Neural cell (in vitro differentiated cells): ENCODE results near the gene ITPK1. TPM values are rescaled to one million over a fixed set of nuclear protein-coding genes. Genes with fewer than 3 reads are reported as not detected.
"Not testable (repeated sequence)": the region's sequence is repeated elsewhere in the genome, so short reads cannot be mapped to it uniquely, and the experiment has no call there.

ENCODE experiments used
- H2AFZ ChIP-seq: fragments of 200-600, 300-800 bp; sonication (generic), shearing (Covaris generic); 2 replicates; pipeline ENCODE4 v1.6.0; 2014; ENCODE audit warnings: low read depth, mild to moderate bottlenecking, antibody characterized with exemption, low read length, moderate library complexity
- H3F3A ChIP-seq: fragments of 200-600 bp; shearing (Covaris generic); 2 replicates; pipeline ENCODE4 v1.6.1; 2016; ENCODE audit warnings: mild to moderate bottlenecking, moderate library complexity, mixed read lengths, antibody characterized with exemption, low read length; ENCODE audit not compliant: insufficient read depth, poor library complexity, severe bottlenecking
- H3K27ac ChIP-seq: fragments of 200-600, 300-800 bp; sonication (generic), shearing (Covaris generic); 2 replicates; pipeline ENCODE4 v1.5.1; 2014; ENCODE audit warnings: mild to moderate bottlenecking, low read length, moderate library complexity
- H3K27me3 ChIP-seq: fragments of 300-800, 200-600 bp; sonication (generic), shearing (Covaris generic); 2 replicates; pipeline ENCODE4 v1.6.0; 2014; ENCODE audit warnings: mild to moderate bottlenecking, low read depth, low read length, moderate library complexity; ENCODE audit not compliant: insufficient read depth
- H3K36me3 ChIP-seq: fragments of 300-800, 200-600 bp; sonication (generic), shearing (Covaris generic); 2 replicates; pipeline ENCODE4 v1.5.1; 2014; ENCODE audit warnings: mild to moderate bottlenecking, antibody characterized with exemption, low read length, moderate library complexity; ENCODE audit not compliant: insufficient read depth
- H3K4me2 ChIP-seq: fragments of 300-800, 200-600 bp; sonication (generic), shearing (Covaris generic); 2 replicates; pipeline ENCODE4 v1.6.0; 2014; ENCODE audit warnings: mild to moderate bottlenecking, low read length
- H3K4me3 ChIP-seq: fragments of 300-800, 200-600 bp; sonication (generic), shearing (Covaris generic); 2 replicates; pipeline ENCODE4 v1.5.1; 2014; ENCODE audit warnings: mild to moderate bottlenecking, low read length, moderate library complexity
- H3K79me2 ChIP-seq: fragments of 200-600 bp; shearing (Covaris generic); replicated peaks from 2 replicates; pipeline ENCODE4 v1.6.0; 2014; ENCODE audit warnings: mild to moderate bottlenecking, low read length, moderate library complexity; ENCODE audit not compliant: insufficient read depth
- H3K9ac ChIP-seq: fragments of 300-800, 200-600 bp; sonication (generic), shearing (Covaris generic); 2 replicates; pipeline ENCODE4 v1.6.1; 2016; ENCODE audit warnings: mild to moderate bottlenecking, low read length, mixed read lengths
- H3K9me2 ChIP-seq: fragments of 200-600 bp; shearing (Covaris generic); 2 replicates; pipeline ENCODE4 v1.6.1; 2016; ENCODE audit warnings: mild to moderate bottlenecking, low read length, mixed read lengths; ENCODE audit not compliant: insufficient read depth
- H3K9me3 ChIP-seq: fragments of 200-600, 300-800 bp; sonication (generic), shearing (Covaris generic); 2 replicates; pipeline ENCODE4 v1.6.1; 2016; ENCODE audit warnings: mild to moderate bottlenecking, mixed run types, low read length, moderate library complexity, mixed read lengths
- H4K20me1 ChIP-seq: fragments of 200-600 bp; shearing (Covaris generic); 2 replicates; pipeline ENCODE4 v1.6.1; 2016; ENCODE audit warnings: mild to moderate bottlenecking, mixed run types; ENCODE audit not compliant: insufficient read depth
- EP300 ChIP-seq: fragments of 450-650 bp; conservative IDR thresholded peaks from 2 replicates; pipeline ENCODE4 v1.6.1; 2014; ENCODE audit warnings: antibody characterized with exemption, mild to moderate bottlenecking, moderate library complexity; ENCODE audit not compliant: poor library complexity, severe bottlenecking
- EZH2 ChIP-seq: fragments of 200-600, 300-800 bp; shearing (Covaris generic), sonication (generic); IDR thresholded peaks from 2 replicates; pipeline ENCODE4 v1.6.1; 2014; ENCODE audit warnings: antibody characterized with exemption, low read length, borderline replicate concordance, mild to moderate bottlenecking; ENCODE audit not compliant: insufficient read depth, poor library complexity, severe bottlenecking
- MXI1 ChIP-seq: fragments of 450-650 bp; conservative IDR thresholded peaks from 2 replicates; pipeline ENCODE4 v1.6.1; 2014; ENCODE audit warnings: antibody characterized with exemption, mild to moderate bottlenecking; ENCODE audit not compliant: poor library complexity, severe bottlenecking
- POLR2AphosphoS5 ChIP-seq: IDR thresholded peaks from 2 replicates; pipeline ENCODE4 v1.6.1; 2012
- RAD21 ChIP-seq: fragments of 450-650 bp; conservative IDR thresholded peaks from 2 replicates; pipeline ENCODE4 v1.6.1; 2014; ENCODE audit warnings: antibody characterized with exemption, mild to moderate bottlenecking, moderate library complexity
- REST ChIP-seq: IDR thresholded peaks from 2 replicates; pipeline ENCODE4 v1.6.1; 2012; ENCODE audit warnings: borderline replicate concordance
- SMC3 ChIP-seq: fragments of 450-650 bp; conservative IDR thresholded peaks from 2 replicates; pipeline ENCODE4 v1.6.1; 2014; ENCODE audit warnings: antibody characterized with exemption, mild to moderate bottlenecking, moderate library complexity; ENCODE audit not compliant: poor library complexity
- TAF1 ChIP-seq: IDR thresholded peaks from 2 replicates; pipeline ENCODE4 v1.6.1; 2012; ENCODE audit warnings: low read depth
- polyA plus RNA-seq: library from polyadenylated mRNA; depleted of rRNA; stranded (reverse); fragments of >200 nt; gene quantifications from 2 replicates; pipeline ENCODE4 v1.2.3, GENCODE V29; 2014

Gene ITPK1
- polyA plus RNA-seq, 1 donor from 2014 or later, result 65.0 TPM

- no peak overlapping the region for H3K27ac ChIP-seq
- TF ChIP-seq EP300 (no peak), EZH2 (no peak), TAF1 (no peak), RAD21 (no peak), SMC3 (no peak), POLR2AphosphoS5 (no peak), MXI1 (no peak)
- no peaks in the 10 kb centered on the region for H3K27me3 ChIP-seq
- H3F3A ChIP-seq, result no peaks in the 10 kb centered on the region
- H3K36me3 ChIP-seq, result no peaks in the 10 kb centered on the region
- H3K9me2 ChIP-seq, result no peaks in the 10 kb centered on the region
- no peak overlapping the region for H3K4me2 ChIP-seq
- H2AFZ ChIP-seq, result no peak overlapping the region
- H3K9ac ChIP-seq, result no peak overlapping the region
- no peaks in the 10 kb centered on the region for H4K20me1 ChIP-seq
- H3K79me2 ChIP-seq, result no peaks in the 10 kb centered on the region
- no peak overlapping the region for H3K4me3 ChIP-seq
- no peaks in the 10 kb centered on the region for H3K9me3 ChIP-seq
These were observed 45.8 kb upstream of the ITPK1 start for GRCh38 chr14:93161411-93161940.

GRCh38 chr14:93160353-93160801 is 44.7 kb upstream of the ITPK1 start:
- no peak overlapping the region for H2AFZ ChIP-seq
- no peak overlapping the region for H3K9ac ChIP-seq
- no peaks in the 10 kb centered on the region for H3K9me3 ChIP-seq
- H3K4me3 ChIP-seq, result no peak overlapping the region
- no peaks in the 10 kb centered on the region for H4K20me1 ChIP-seq
- H3K27ac ChIP-seq, result no peak overlapping the region
- no peak for TF ChIP-seq RAD21
- TF ChIP-seq REST, result no peak
- no peaks in the 10 kb centered on the region for H3K9me2 ChIP-seq
- no peaks in the 10 kb centered on the region for H3K36me3 ChIP-seq
- H3F3A ChIP-seq, result no peaks in the 10 kb centered on the region
- H3K27me3 ChIP-seq, result no peaks in the 10 kb centered on the region
- no peak overlapping the region for H3K4me2 ChIP-seq
- no peaks in the 10 kb centered on the region for H3K79me2 ChIP-seq

- not testable (repeated sequence) for H2AFZ ChIP-seq, H3K4me2 ChIP-seq, H3K4me3 ChIP-seq, H3K27me3 ChIP-seq, H3K79me2 ChIP-seq, H3K36me3 ChIP-seq, H3K27ac ChIP-seq, H3K9ac ChIP-seq, H4K20me1 ChIP-seq, H3F3A ChIP-seq, H3K9me2 ChIP-seq, H3K9me3 ChIP-seq
These were observed 44.1 kb upstream of the ITPK1 start for GRCh38 chr14:93159625-93160352.

GRCh38 chr14:93158349-93158748 is 42.6 kb upstream of the ITPK1 start:
- H3K4me3 ChIP-seq, H3K27ac ChIP-seq, H3K9me2 ChIP-seq, H3F3A ChIP-seq, H4K20me1 ChIP-seq, H3K9ac ChIP-seq, H3K27me3 ChIP-seq, H3K4me2 ChIP-seq, H3K36me3 ChIP-seq, H2AFZ ChIP-seq, H3K79me2 ChIP-seq, H3K9me3 ChIP-seq: not testable (repeated sequence)
